ENCODE results near the gene ACSS2.

The ACSS2 gene

GRCh38 chr20:34916774-34917354 is 40.5 kb downstream of the ACSS2 start:
- DNase-seq: no peak

DNA sequence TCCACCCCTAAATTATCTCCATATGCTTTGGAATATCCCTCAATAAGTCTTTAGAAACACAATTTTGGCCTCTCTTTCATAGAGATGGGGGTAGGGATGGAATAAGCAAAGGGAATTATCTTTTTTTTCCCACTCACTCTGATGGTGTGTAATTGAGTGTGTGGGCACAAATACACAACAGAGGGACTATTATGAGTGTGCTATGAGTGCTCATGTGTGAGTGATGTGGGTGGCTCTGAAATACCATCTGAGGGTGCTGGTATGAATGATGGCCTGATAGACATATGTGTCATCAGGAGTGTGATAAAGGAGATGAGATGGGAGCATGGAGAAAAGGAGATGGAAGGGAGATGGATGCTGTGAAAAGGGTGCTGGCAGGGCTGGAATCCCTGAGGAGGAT is 43.6 kb downstream of the ACSS2 start:
- no peak for DNase-seq

DNA sequence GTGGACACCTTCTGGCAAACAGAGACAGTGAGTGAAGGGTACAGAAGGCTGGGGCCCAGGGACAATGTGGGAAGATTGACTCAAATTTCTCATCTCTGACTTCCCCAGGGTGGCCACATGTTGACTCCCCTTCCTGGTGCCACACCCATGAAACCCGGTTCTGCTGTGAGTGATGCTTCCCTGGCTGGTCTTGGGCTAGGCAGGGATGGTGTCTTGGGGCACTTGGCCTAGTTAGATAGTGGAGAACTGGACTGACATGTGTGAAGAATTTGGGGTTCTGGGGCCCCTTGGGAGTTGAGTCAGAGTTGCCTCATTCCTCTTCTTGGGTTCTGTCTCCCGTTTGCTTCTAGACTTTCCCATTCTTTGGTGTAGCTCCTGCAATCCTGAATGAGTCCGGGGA is 45.0 kb downstream of the ACSS2 start:
- DNase-seq: peak in 1 of 2 donors; percentile 4

DNA sequence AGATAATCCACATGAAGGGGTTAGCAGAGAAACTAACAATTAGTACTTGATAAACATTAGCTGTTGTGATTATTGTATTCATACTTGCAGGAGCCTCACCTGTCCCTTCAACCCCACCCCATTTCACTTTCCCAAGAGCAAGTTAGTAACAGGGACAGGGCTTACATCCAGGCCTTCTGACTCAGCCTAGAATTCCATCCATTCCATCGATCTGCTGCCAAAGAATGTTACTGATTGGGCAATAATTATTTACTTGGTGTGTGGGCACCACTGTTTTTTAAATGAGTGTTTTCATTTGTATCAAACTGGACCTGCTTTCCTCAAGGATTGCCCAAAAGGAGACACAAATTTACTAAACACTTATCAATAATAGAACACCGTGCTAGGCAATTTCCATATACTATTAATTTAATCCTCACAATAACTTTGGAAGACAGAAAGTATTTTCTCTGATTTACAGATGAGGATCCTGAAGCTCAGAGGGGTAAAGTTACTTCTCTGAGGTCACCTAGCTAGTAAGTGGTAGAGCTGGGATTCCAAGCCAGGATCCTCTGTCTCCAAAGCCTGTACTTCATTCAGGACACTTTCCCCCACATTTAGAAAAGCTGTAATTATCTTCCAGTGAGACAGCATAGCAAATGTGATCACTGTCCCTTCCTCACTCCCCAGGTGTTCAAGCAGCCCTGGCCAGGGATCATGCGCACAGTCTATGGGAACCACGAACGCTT is 46.4 kb downstream of the ACSS2 start:
- no peak for DNase-seq

GRCh38 chr20:34923414-34923813 is 47.0 kb downstream of the ACSS2 start:
- DNase-seq: no peak

DNA sequence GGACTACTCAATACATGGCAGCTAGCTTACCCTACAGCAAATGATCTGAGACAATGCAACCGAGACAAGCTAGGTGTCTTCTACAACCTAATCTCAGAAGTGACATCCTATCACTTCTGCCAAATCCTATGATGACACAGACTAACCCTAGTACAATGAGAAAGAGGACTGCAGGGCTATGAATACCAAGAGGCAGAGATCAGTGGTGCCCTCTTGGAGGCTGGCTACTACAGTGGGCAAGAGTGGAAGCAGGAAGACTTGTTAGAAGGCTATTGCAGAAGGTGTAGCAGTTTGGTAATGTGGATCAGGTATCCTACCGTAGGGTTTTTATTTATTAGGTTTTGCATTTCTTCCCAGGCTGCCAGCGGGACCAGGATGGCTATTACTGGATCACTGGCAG is 48.9 kb downstream of the ACSS2 start:
- no peak for DNase-seq

GRCh38 chr20:34925981-34926380 is 49.6 kb downstream of the ACSS2 start:
- no peak for DNase-seq

GRCh38 chr20:34926581-34926980 is 50.2 kb downstream of the ACSS2 start:
- DNase-seq: no peak

- DNase-seq: no peak
Measured at GRCh38 chr20:34927736-34928135, 51.3 kb downstream of the ACSS2 start.

- DNase-seq: no peak
Measured at GRCh38 chr20:34928411-34928810, 52.0 kb downstream of the ACSS2 start.

GRCh38 chr20:34931771-34932170 is 55.4 kb downstream of the ACSS2 start:
- no peak for DNase-seq

DNA sequence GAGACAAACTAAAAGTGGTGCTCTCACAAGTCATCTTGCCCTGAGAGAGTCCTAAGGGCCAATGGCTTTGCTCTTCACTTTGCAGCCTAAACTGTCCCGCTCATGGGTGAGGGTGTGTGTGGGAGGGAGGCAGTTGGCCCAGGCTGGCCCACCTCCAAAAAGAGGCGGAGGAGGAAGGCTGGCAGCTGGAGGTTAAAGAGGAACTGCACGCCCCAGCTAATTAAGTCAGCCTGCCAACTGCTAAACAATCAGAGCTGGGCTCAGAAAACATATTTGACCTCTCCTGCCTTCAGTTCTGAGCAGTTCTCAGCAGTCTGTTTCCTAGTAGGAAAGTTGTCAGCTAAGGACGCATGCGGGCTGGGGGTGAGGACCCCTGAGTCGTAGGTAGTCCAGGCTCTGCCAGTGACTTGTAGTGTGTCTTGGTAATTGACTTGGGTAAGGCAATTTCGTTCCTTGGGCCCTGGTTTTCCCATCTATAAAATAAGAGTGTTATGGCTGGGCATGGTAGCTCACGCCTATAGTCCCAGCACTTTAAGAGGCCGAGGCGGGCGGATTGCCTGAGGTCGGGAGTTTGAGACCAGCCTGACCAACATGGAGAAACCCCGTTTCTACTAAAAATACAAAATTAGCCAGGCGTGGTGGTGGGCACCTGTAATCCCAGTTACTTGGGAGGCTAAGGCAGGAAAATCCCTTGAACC is 62.2 kb downstream of the ACSS2 start:
- DNase-seq: no peak

GRCh38 chr20:34940081-34940481 is 63.7 kb downstream of the ACSS2 start:
- DNase-seq: no peak

DNA sequence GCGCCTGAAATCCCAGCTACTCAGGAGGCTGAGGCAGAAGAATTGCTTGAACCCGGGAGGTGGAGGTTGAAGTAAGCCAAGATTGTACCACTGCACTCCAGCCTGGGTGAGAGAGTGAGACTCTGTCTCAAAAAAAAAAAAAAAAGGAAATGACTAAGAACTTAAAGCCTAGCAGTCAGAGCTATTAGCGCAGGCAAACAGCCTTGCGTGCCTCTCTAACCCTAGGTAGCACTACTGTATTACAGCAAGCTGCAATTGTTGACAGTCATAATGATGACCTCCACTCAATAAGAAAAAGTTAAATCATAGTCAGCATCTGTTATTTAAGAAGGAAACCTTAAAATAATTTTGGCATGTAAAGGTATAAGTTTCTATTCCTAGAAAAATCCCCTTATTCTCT is 64.8 kb downstream of the ACSS2 start:
- DNase-seq: no peak

DNA sequence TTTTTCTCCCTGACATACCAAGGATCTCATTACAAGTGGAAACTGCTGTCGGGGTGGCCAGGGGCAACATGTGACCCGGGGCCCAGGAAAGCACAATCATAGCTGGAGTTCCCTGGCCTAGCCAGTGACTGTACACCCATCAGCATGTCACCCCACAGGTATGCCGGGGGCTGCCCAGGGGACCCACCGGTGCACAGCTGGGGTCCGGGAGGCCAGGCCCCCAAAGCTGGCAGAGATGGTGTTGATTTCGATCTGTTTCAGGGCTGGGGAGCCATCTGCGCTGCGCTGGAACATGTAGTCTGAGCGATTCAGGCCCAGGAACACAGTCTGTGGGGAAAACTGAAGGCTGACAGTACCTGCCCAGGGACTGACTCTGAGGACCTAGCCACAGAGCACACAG is 65.9 kb downstream of the ACSS2 start:
- no peak for DNase-seq

GRCh38 chr20:34943808-34944567 is 67.6 kb downstream of the ACSS2 start:
- DNase-seq: no peak

GRCh38 chr20:34945315-34946077 is 69.1 kb downstream of the ACSS2 start:
- DNase-seq: no peak

- DNase-seq: no peak
Measured at GRCh38 chr20:34946661-34947060, 70.2 kb downstream of the ACSS2 start.

GRCh38 chr20:34947336-34947735 is 70.9 kb downstream of the ACSS2 start:
- no peak for DNase-seq

GRCh38 chr20:34948030-34948429 is 71.6 kb downstream of the ACSS2 start:
- no peak for DNase-seq

DNA sequence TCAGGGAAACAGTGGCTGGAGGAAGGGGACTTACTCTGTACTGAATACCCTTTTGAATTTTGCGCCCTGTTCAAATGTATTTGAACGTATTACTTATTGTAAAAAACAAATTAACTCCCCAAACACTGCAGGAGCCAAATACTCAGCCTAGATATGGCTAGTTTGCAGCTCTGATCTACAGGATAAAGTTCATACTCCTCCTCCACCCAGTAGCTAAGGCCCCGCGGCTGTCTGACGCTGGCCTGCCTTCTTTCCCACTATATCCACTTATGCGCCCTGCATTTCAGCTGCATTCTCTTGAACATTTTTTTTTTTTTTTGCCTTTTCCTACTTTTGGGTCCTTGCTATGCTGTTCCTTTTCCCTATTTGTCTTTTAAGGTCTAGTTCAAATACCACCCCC is 72.7 kb downstream of the ACSS2 start:
- DNase-seq: no peak

DNA sequence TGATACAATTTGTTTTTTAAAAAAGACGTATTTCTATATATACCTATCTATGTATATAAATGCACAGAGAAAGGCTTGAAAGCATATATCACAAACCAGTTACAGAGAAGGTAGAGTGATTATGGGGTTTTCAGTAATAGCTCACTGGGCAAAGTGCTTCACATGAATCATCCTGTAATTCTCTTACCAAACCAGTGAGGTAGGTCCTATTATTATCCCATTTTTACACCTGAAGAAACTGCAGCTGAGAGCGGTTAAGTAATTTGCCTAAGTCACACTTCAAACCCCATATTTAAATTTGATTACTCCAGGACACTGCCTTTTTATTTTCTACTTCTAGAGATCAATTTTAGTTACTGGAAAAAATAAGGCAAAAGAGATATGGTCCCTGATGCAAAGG is 74.8 kb downstream of the ACSS2 start:
- no peak for DNase-seq

- DNase-seq: no peak
Measured at GRCh38 chr20:34951652-34952051, 75.2 kb downstream of the ACSS2 start.
